HG02623 (cell line): ENCODE data around the gene UBE2S.

Experiments used
- ATAC-seq: cut with Tn5 transposase; IDR thresholded peaks from one replicate; pipeline ENCODE4 v1.9.1; 2021; ENCODE audit warnings: moderate library complexity; ENCODE audit not compliant: unreplicated experiment

Gene UBE2S

DNA sequence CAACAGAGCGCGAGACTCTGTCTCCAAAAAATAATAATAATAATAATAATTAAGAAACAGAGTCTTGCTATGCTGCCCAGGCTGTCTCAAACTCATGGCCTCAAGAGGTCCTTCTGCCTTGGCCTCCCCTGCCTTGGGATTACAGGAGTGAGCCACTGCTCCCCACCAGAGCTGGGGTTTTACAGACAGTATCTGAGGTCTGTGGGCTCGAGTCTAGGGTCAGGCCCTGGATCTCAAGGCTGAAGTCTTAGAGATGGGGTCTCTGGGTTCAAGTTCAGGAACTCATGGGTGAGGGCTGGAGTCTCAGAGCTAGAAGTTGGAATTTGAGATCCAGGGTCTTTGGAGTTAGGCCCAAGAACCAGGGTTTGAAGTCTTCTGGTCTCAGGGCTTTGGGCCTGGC lies 40.8 kb downstream of the UBE2S start:
- ATAC-seq, result no peak

DNA sequence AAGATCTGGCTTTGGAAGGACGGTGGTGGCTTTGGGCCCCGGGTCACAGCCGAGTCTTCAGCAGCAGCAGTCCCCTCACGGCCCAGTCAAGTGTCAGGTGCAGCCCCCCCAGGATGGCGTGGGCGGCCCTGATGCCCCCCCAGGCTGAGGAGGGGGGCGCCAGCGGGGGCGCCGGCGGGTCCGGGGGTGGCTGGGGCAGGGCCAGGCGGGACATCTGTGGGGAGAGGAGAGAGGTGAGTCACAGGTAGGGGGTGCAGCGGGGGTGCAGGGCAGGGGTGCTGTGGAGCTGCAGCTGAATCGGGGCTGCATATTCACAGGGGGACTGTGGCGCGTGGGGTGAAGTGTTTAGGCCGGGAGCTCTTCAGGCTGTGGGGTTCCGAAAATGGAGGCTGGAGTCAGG lies 41.6 kb downstream of the UBE2S start:
- ATAC-seq, result no peak

DNA sequence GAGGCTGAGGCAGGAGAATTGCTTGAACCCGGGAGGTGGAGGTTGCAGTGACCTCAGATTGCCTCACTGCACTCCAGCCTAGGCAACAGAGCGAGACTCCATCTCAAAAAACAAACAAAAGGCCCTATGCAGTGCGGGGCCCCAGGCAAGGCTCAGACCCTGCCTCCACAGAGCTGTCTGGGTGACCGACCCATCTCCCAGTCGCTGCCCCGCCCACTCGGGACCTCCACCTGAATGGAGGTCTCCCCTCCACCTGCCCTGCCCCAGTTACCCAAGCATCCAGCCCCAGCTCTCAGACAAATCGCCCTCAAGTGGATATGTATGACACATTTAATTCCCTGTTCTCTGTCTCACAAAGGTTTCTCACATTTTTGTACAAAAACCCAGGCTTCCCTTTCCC lies 42.3 kb downstream of the UBE2S start:
- no peak for ATAC-seq

DNA sequence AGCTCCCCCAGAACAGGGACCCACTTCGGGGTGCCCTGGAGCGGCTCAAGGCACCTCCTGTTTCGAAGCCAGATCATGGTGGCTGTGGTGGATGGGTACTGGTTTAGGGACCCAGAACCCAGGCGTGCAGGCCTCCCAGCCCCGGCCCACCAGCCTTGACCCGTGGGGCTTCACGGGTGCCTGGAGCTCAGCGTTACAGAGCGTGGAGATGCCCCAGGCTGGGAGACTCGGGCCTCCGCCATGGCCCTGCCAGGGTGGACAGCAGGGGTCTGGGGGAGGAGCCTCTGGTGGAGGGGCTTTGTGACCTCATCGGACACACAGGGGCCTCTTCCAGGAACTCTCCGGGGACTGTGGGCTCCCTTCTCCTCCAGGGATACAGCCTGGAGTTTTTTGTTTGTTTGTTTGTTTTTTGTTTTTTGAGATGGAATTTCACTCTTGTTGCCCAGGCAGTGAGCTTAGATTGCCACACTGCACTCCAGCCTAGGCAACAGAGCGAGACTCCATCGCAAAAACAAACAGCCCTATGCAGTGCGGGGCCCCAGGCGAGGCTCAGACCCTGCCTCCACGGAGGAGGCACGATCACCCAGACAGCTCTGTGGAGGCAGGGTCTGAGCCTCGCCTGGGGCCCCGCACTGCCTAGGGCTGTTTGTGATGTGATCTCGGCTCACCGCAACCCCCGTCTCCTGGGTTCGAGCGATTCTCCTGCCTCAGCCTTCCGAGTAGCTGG lies 44.4 kb downstream of the UBE2S start, which contains the start of gene GARIN5B:
Gene GARIN5B (minus strand): TSS at position 271 of the 727 bp plus-strand sequence. CDS start 194 bp downstream, at position 77.
- ATAC-seq, result no peak

DNA sequence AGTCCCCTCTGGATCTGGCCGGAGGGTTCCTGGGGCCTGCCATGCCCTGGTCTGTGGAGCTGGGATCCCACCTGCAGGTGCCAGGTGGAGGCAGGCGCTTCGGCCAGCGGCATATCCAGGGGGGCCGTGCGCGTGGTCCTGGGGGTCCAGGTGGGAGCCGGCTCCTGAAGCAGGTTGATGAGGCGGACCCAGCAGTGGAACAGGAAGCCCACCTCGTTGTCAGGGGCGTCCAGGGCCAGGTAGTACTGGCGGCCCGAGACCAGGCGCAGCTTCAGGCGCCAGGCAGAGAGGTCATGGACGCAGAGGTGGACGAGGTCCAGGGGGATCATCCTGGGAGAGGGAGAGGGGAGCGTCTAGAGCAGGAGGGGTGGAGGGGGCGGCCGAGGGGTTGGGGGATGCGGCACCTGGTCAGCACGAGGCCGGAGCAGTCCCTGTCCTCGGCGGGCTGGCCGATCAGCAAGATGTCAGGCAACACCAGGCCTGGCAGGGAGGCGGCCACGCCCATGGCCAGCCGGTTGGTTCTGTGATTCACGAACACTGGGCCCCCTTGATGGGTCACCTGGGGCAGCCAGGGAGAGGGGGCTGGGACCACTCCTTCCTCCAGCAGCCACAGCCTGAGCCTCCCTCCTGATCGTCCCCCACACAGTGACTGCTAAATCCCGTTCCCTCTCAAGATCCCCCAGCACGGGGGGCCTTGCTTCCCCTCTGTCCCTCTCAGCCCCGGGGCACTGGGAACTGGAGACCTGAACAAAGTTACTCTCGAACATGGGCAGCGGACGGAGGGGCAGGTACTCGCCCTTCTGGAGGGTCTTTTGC lies 45.2 kb downstream of the UBE2S start:
- ATAC-seq, result no peak

DNA sequence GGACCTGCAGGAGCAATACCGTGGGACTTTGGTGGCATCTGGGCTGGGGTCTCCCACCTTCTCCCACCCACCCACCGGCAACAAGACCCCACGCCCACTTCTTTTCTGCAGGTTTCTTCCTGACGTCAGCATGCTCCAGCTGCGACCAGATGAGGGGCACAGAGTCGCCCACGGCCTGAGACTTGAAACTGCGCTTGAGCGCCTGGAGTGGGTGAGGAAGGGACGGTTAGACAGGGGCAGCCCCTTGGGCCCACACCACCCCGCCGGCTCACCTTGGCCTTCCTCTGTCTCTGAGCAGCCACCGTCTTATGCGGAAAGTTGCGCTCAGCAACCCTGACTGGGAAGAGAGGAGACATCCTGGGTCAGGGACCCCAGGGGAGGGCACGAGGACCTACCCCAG lies 46.7 kb downstream of the UBE2S start:
- no peak for ATAC-seq

DNA sequence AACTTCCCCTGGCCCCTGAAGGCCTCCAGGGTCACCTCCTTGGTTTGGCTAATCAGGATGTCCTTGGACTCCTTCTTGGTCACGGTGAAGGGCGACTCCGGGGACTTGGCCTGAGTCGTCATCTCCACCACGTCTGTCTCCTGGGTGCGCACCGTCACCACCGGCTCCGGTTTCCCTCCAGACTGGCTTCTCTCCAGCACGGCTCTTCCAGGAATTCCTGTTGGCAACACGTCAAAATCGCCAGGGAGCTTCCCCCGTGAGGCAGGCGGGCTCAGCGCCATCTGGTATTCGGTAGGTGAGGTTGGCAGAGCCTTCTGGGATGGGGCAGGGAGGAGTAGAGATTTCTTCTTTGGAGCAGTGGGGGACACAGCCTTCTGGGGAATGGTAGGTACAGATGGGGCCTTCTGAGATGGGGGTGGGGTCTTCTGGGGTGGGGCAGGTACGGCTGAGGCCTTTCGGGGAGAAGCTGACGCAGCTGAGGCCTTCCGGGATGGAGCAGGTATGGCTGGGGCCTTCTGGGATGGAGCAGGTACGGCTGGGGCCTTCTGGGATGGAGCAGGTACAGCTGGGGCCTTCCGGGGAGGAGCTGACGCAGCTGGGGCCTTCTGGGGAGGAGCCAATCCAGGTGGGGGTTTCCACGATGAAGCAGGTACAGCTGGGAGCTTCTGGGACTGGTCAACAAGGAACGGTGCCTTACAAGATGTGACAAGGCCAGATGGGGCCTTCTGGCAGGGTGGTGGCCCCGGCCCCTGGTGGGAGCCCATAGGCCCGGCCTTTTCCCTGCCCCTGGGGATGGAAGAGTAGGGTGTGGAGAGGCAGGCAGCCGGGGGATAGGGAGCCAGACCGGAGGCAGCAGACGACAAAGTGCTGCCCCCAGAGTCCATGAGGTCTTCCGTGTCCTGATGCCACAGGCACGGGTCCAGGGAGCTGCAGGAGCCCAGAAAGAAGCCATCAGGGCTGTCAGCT lies 48.4 kb downstream of the UBE2S start:
- no peak for ATAC-seq

DNA sequence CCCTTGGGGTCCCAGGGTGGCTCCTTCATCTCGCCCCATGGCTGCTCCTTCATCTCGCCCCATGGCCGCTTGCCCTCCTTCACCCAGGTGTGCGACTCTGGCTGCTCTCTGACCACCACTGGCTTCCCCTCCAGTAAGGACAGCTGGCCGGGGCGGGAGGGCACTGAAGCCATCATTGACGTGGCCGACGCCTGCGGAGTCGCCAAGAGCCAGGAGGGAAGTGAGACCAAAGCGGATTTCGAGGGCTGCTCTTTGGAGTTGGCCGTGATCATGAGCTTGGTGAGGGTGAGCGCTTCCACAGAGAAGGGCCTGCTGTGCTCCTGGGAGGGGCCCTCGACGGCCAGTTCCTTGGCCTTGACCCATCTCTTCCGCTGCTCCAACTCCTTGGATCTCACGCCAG lies 49.1 kb downstream of the UBE2S start:
- ATAC-seq, result no peak

DNA sequence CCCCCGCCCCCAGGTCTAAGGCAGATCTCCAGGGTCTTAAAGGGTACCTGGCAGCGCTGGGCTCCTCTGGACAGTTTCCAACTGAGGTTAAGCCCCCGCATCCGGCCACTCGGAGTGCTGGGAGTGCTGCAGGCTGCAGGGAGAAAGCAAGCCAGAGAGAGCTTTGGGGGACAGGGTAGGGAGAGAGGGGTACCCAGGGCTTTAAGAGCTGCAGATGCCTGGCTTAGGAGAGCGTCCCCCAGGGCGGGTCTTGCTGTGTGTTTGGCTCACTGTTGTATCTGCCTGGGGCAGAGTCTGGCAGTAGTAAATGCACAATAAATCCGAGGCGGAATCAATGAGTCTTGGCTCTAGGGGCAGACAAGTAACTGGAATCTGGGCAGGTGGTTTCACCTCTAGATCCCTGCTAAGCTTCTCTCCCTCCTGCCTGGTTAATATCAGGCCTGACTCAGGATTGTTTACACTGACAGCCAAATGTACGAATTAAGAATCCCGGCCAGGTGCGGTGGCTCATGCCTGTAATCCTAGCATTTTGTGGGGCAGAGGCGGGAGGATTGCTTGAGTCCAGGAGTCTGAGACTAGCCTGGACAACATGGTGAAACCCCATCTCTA lies 52.3 kb downstream of the UBE2S start:
- no peak for ATAC-seq

DNA sequence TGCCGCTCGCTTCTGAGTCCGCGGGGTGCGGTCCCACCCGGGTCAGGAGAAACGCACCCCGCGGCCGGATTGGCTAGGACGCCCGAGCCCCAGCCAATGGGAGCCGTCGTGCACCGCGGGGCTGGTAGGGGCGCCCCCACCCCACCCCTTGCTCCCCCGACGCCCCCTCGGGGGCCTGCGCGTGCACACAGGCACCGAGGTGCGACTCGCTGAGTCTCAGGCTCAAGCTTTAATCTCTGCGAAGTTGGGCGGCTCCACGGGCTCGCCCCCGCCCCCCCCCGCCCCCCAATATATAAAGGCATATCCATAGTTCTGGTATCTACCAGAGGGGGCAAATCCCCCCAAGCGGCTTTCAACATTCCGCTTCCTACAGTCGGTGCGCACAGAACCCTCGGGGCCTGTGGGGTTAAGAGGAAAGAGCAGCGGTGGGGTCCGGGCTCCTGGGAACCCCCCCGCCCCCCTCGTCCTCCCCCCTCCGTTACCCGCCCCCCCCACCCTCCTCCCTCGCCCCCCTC lies 52.8 kb downstream of the UBE2S start, which contains the start of gene COX6B2:
Gene COX6B2 (minus strand): TSS at position 22 of the 515 bp plus-strand sequence. CDS start 198 bp downstream, outside the sequence.
- ATAC-seq, result no peak

DNA sequence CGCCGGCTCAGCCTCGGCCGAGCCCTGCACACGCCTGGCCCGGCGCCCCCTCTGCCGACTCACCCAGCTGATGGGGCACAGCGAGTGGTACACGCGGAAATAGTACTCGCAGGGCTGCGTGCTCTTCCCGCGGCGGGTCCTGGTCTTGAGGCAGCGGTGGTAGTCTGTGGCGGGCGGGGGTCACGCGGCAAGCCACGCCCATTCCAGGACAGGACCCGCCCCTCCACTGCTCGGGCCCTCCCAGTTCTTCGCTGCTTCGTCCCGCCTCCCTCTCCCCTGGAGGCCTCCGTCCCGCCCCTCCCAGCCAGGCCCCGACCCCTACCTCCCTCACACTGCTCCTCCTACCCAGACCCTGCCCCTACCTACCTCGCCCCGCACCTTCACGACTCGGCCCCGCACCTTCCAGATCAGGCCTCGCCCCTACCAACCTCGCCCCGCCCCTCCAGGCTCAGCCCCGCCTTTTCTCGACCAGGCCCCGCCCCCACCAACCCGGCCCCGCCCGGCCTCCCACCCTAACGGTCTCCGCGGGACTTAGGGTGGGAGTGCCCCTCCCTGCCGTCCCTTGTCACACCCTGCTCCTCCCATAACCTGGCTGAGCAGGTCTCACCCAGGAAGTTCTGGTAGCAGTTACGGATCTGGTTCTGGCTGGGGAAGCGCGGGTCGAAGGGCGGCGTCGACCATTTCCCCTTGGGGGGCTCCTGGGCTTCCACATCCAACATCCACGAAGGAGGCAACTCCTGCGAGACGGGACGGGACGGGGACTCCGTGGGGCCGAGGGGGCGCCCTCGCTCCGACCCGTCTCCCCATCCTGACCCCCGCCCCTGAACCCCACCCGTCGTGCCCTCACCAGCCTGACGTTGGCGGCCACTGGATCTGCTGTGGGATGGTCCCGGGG lies 53.5 kb downstream of the UBE2S start:
- ATAC-seq, result no peak

DNA sequence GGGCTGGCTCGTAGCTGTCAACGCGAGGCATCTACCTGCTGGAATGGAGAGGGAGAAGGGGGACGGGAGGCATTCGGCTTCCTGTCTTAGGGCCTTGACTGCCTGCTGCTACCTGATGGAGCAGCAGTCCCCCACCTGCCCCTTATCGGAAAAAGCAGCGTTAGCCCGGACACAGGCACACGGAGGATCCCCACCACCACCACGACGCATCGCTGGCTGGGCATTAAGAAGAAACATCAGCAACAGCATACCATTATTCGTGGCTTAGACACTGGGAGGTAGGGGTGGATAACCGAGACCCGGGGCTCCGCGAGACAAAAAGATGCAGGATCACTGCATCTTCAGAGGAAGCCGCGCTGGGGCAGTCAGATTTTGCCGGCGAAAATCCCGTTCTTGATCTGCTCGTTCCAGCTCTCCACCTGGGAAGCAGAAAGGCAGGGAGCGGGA lies 54.2 kb downstream of the UBE2S start:
- no peak for ATAC-seq

DNA sequence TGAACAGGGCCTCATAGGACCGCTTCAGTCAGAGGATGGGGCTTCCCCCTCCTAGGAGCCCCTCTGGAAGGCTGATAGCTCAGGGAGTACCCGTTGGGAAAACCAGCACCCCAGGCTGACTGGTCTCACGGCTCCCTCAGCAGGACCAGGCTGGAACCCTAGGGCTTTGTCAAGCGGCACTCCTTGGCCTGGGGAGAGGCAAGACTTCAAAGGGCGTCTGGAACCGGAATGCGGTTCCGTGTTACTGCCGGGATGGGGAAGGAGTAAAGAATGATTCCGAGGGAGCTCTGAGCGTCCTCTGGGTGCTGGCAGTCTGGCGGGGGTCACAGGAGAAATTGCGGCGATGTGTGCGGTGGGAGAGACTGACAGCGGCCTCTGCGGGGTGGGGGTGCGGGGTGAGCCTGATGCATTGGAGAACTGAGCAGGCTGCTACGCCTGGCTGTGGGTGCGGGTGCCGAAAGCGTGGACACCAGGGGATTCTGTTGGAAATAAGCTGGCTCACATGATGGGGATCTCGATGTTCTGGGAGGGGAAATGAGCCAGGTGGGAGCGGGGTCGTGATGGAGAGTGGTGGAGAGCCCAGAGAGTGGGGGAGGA lies 54.9 kb downstream of the UBE2S start:
- no peak for ATAC-seq

DNA sequence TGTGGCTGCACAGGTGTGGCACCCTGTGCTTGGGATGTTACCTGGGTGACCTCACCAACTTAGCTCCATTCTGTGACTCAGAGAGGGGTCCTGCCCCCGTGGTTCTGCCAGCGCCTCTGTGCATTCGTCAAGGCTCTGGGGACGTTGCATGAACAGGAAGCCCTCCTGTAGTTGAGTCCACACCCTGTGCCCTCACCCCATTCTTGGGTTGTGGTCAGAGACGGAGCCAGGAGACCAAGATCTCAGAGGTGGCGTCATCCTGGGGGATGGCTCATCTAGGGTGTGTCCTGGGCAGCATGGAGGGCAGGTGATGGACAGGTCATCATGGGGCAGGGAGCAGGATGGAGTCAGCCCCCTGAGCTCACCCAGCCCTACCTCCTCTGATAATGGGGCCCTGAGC lies 55.5 kb downstream of the UBE2S start:
- ATAC-seq, result no peak

DNA sequence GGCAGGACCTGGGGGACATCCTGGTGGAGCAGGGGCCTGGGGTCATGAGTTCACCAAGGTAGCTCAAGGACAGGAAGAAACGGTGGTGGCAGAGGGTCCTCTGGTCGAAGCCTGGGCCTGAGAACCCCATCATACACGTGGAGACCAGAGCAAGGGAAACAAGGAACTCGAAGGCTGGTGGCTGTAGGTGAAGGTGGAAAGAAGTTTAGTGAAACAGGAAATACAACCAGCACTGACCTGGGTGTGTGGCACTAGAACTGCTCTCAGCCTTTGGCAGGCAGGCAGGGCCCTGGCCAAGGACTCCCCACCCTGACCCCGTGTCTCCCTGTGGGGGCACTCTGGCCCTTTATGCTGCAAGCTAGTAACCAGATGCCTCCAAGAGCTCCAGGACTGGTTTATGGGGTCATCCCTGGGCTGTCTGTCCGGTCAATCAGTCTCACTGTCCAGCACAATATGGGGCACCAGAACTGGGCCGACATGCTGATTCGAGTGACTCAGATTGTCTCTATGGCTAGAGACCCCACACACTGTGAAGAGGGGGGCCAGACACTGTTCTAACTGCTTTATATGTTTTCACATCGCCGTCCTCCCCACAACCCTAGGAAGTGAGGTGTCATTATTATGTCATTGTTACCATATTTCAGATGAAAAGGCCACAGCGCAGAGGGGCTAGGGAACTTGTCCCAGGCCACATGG lies 56.8 kb downstream of the UBE2S start:
- no peak for ATAC-seq
